ENCODE data around the gene MBP.
A peak's percentile ranks its signal among the peaks of the same experiment; 100 is the strongest.

MBP gene

GRCh38 chr18:77113361-77114151 lies 19.0 kb downstream of the MBP start:
- no peak for DNase-seq

GRCh38 chr18:77112747-77113092 lies 19.9 kb downstream of the MBP start:
- DNase-seq: no peak

GRCh38 chr18:77111951-77112746 lies 20.4 kb downstream of the MBP start:
- no peak for DNase-seq

- DNase-seq: no peak
Measured at GRCh38 chr18:77111449-77111848, 21.1 kb downstream of the MBP start.

GRCh38 chr18:77110936-77111335 lies 21.6 kb downstream of the MBP start:
- DNase-seq: no peak

GRCh38 chr18:77110400-77110799 lies 22.2 kb downstream of the MBP start:
- DNase-seq: no peak

GRCh38 chr18:77109648-77110019 lies 22.9 kb downstream of the MBP start:
- no peak for DNase-seq

- no peak for DNase-seq
Measured at GRCh38 chr18:77108821-77109647, 23.5 kb downstream of the MBP start.

- peak; percentile 44 for DNase-seq
Measured at GRCh38 chr18:77108001-77108692, 24.4 kb downstream of the MBP start.

- peak; percentile 43 for DNase-seq
Measured at GRCh38 chr18:77107292-77107691, 25.3 kb downstream of the MBP start.

GRCh38 chr18:77106331-77106730 lies 26.3 kb downstream of the MBP start:
- DNase-seq: no peak

- DNase-seq: no peak
Measured at GRCh38 chr18:77105680-77106079, 26.9 kb downstream of the MBP start.

GRCh38 chr18:77105028-77105427 lies 27.6 kb downstream of the MBP start:
- no peak for DNase-seq

- no peak for DNase-seq
Measured at GRCh38 chr18:77103991-77104531, 28.5 kb downstream of the MBP start.

- no peak for DNase-seq
Measured at GRCh38 chr18:77103187-77103850, 29.3 kb downstream of the MBP start.

- DNase-seq: no peak
Measured at GRCh38 chr18:77102259-77103040, 30.1 kb downstream of the MBP start.

GRCh38 chr18:77101410-77102258 lies 30.9 kb downstream of the MBP start:
- no peak for DNase-seq

- DNase-seq: no peak
Measured at GRCh38 chr18:77100751-77101355, 31.7 kb downstream of the MBP start.

- no peak for DNase-seq
Measured at GRCh38 chr18:77099485-77100370, 32.9 kb downstream of the MBP start.

All from DMS79 treated with DMSO at 0.1 percent for 48 hours (cell line).